Panc1 (cell line): ENCODE results near the gene KIF25.

Experiments used
- POLR2AphosphoS5 ChIP-seq: IDR thresholded peaks from 2 replicates; pipeline ENCODE4 v1.6.1; 2012; ENCODE audit warnings: mild to moderate bottlenecking, low read depth, low read length, moderate library complexity
- SIN3A ChIP-seq: IDR thresholded peaks from 2 replicates; pipeline ENCODE4 v1.6.1; 2012; ENCODE audit warnings: low read depth, mild to moderate bottlenecking, low read length, moderate library complexity, borderline replicate concordance; ENCODE audit not compliant: insufficient read depth
- TCF7L2 ChIP-seq: IDR thresholded peaks from 2 replicates; pipeline ENCODE4 v1.6.1; 2011; ENCODE audit warnings: mild to moderate bottlenecking, low read depth, low read length, inconsistent platforms
- TF ChIP-seq, protein P1 (sequence below): fragments of 450-650 bp; IDR thresholded peaks from 2 replicates; pipeline ENCODE4 v1.5.1; 2017; ENCODE audit warnings: mild to moderate bottlenecking
- TF ChIP-seq, protein P2 (sequence below), 2 experiments: IDR thresholded peaks; 2 replicates each; pipeline ENCODE4 v1.6.1; 2011 to 2012; ENCODE audit warnings: low read depth in 2 of 2, control low read depth in 1 of 2, low read length in 1 of 2, mild to moderate bottlenecking in 1 of 2, moderate library complexity in 1 of 2; ENCODE audit not compliant: insufficient read depth in 1 of 2

DNA sequence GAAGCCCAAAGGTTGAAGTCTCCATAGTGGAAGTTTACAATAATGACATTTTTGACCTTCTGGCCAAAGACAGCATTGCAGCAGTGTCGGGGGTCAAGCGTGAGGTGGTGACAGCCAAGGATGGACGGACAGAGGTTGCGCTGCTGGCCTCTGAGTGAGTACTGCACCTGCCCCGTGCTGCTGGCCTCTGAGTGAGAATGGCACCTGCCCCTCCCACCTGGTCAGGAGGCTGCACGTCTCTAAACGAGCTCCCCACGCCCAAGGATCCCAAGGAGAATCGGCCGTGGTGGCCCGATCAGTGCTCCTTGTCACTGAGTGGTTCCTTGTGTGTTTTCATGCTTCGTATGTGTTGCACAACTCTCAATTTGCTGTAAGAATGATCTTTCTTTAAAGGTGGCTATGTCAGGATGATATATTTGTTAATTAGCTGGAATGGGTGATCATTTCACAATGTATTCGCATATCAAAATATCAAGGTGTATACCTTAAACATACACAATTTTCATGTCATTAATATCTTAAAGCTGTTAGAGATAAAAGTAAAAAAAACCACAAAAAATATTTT, 41.2 kb downstream of the KIF25 start:
- TF ChIP-seq, protein P1, sequence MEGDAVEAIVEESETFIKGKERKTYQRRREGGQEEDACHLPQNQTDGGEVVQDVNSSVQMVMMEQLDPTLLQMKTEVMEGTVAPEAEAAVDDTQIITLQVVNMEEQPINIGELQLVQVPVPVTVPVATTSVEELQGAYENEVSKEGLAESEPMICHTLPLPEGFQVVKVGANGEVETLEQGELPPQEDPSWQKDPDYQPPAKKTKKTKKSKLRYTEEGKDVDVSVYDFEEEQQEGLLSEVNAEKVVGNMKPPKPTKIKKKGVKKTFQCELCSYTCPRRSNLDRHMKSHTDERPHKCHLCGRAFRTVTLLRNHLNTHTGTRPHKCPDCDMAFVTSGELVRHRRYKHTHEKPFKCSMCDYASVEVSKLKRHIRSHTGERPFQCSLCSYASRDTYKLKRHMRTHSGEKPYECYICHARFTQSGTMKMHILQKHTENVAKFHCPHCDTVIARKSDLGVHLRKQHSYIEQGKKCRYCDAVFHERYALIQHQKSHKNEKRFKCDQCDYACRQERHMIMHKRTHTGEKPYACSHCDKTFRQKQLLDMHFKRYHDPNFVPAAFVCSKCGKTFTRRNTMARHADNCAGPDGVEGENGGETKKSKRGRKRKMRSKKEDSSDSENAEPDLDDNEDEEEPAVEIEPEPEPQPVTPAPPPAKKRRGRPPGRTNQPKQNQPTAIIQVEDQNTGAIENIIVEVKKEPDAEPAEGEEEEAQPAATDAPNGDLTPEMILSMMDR = no peak
- TF ChIP-seq POLR2AphosphoS5 = no peak
- TF ChIP-seq, protein P2, sequence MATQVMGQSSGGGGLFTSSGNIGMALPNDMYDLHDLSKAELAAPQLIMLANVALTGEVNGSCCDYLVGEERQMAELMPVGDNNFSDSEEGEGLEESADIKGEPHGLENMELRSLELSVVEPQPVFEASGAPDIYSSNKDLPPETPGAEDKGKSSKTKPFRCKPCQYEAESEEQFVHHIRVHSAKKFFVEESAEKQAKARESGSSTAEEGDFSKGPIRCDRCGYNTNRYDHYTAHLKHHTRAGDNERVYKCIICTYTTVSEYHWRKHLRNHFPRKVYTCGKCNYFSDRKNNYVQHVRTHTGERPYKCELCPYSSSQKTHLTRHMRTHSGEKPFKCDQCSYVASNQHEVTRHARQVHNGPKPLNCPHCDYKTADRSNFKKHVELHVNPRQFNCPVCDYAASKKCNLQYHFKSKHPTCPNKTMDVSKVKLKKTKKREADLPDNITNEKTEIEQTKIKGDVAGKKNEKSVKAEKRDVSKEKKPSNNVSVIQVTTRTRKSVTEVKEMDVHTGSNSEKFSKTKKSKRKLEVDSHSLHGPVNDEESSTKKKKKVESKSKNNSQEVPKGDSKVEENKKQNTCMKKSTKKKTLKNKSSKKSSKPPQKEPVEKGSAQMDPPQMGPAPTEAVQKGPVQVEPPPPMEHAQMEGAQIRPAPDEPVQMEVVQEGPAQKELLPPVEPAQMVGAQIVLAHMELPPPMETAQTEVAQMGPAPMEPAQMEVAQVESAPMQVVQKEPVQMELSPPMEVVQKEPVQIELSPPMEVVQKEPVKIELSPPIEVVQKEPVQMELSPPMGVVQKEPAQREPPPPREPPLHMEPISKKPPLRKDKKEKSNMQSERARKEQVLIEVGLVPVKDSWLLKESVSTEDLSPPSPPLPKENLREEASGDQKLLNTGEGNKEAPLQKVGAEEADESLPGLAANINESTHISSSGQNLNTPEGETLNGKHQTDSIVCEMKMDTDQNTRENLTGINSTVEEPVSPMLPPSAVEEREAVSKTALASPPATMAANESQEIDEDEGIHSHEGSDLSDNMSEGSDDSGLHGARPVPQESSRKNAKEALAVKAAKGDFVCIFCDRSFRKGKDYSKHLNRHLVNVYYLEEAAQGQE (IDR thresholded peaks at IDR 0.05; ENCODE audit: insufficient read depth in 1 of 2, low read depth in 2 of 2, low read length in 1 of 2) = no peak
- no peak for TF ChIP-seq SIN3A
- TF ChIP-seq TCF7L2 = no peak
